RKO (cell line): ENCODE measurements around the gene AKAP7.
"Not testable (repeated sequence)": the region's sequence is repeated elsewhere in the genome, so short reads cannot be mapped to it uniquely, and the experiment has no call there.

ENCODE experiments used
- DNase-seq: peaks from one replicate; pipeline ENCODE4 v3.0.0-alpha.2; 2016; ENCODE audit warnings: low spot score

AKAP7 gene

GRCh38 chr6:131135244-131136020 is at the start of gene AKAP7:
AKAP7 (plus strand) TSS chr6:131135467; CDS start chr6:131135764, 297 bp downstream.
- DNase-seq: peak; percentile 76

GRCh38 chr6:131090339-131090738 is 44.9 kb upstream of the AKAP7 start:
- DNase-seq: not testable (repeated sequence)

GRCh38 chr6:131091944-131092343 is 43.3 kb upstream of the AKAP7 start:
- DNase-seq: not testable (repeated sequence)

GRCh38 chr6:131093334-131093733 is 41.9 kb upstream of the AKAP7 start:
- no peak for DNase-seq

- no peak for DNase-seq
Measured at GRCh38 chr6:131096786-131097185, 38.5 kb upstream of the AKAP7 start.

GRCh38 chr6:131101911-131102680 is 33.2 kb upstream of the AKAP7 start:
- peak; percentile 22 for DNase-seq

GRCh38 chr6:131103296-131103695 is 32.0 kb upstream of the AKAP7 start:
- no peak for DNase-seq

- DNase-seq: no peak
Measured at GRCh38 chr6:131103901-131104300, 31.4 kb upstream of the AKAP7 start.

- DNase-seq: peak; percentile 28
Measured at GRCh38 chr6:131107151-131107550, 28.1 kb upstream of the AKAP7 start.

GRCh38 chr6:131112249-131112648 is 23.0 kb upstream of the AKAP7 start:
- no peak for DNase-seq

- no peak for DNase-seq
Measured at GRCh38 chr6:131115651-131116050, 19.6 kb upstream of the AKAP7 start.

- no peak for DNase-seq
Measured at GRCh38 chr6:131116321-131116720, 18.9 kb upstream of the AKAP7 start.

GRCh38 chr6:131116755-131117360 is 18.4 kb upstream of the AKAP7 start:
- DNase-seq: peak; percentile 71

GRCh38 chr6:131117878-131118277 is 17.4 kb upstream of the AKAP7 start:
- no peak for DNase-seq

GRCh38 chr6:131122007-131122406 is 13.3 kb upstream of the AKAP7 start:
- DNase-seq: no peak

- no peak for DNase-seq
Measured at GRCh38 chr6:131122516-131122915, 12.8 kb upstream of the AKAP7 start.

- DNase-seq: no peak
Measured at GRCh38 chr6:131124336-131125071, 10.8 kb upstream of the AKAP7 start.

GRCh38 chr6:131125431-131125830 is 9.8 kb upstream of the AKAP7 start:
- DNase-seq: no peak

GRCh38 chr6:131129689-131130553 is 5.3 kb upstream of the AKAP7 start:
- no peak for DNase-seq

- DNase-seq: no peak
Measured at GRCh38 chr6:131130554-131130940, 4.7 kb upstream of the AKAP7 start.

- no peak for DNase-seq
Measured at GRCh38 chr6:131132360-131132759, 2.9 kb upstream of the AKAP7 start.
